Endothelial cell of umbilical vein (primary cell): Measurements from ENCODE around the gene STX12.

Source experiments
- CTCF ChIP-seq, 2 donors: IDR thresholded peaks; 1 replicate in 1 of 2; 2 replicates in 1 of 2; pipeline ENCODE4 v1.5.1; 2011; ENCODE audit warnings: low read length in 2 of 2, mild to moderate bottlenecking in 2 of 2, moderate library complexity in 2 of 2, control low read depth in 1 of 2, inconsistent platforms in 1 of 2, low read depth in 1 of 2; ENCODE audit not compliant: insufficient read depth in 1 of 2; ENCODE audit errors: extremely low read depth in 1 of 2
- EZH2 ChIP-seq: IDR thresholded peaks from 2 replicates; pipeline ENCODE4 v1.6.1; 2012; ENCODE audit warnings: borderline replicate concordance, low read depth, mild to moderate bottlenecking, moderate library complexity, low read length, inconsistent platforms; ENCODE audit not compliant: severe bottlenecking
- GATA2 ChIP-seq: IDR thresholded peaks from 2 replicates; pipeline ENCODE4 v1.7.0; 2011; ENCODE audit warnings: low read depth, mild to moderate bottlenecking, moderate library complexity, mixed read lengths, low read length; ENCODE audit not compliant: insufficient read length, insufficient read depth
- JUN ChIP-seq: IDR thresholded peaks from 2 replicates; pipeline ENCODE4 v1.6.1; 2011; ENCODE audit warnings: borderline replicate concordance, low read depth; ENCODE audit not compliant: insufficient read length, insufficient read depth
- MYC ChIP-seq: IDR thresholded peaks from one replicate; pipeline ENCODE4 v1.6.1; 2011; ENCODE audit warnings: mild to moderate bottlenecking, low read depth, low read length
- POLR2A ChIP-seq: IDR thresholded peaks from 2 replicates; pipeline ENCODE4 v1.6.1; 2012; ENCODE audit warnings: low read depth, mild to moderate bottlenecking, control low read depth, low read length
- POLR2AphosphoS5 ChIP-seq: IDR thresholded peaks from 2 replicates; pipeline ENCODE4 v1.6.1; 2012; ENCODE audit warnings: low read depth, mild to moderate bottlenecking, control low read depth, low read length, moderate library complexity; ENCODE audit not compliant: insufficient read depth
- TF ChIP-seq, protein P1 (sequence below): IDR thresholded peaks from 2 replicates; pipeline ENCODE4 v1.6.1; 2011; ENCODE audit not compliant: insufficient read depth, insufficient read length

DNA sequence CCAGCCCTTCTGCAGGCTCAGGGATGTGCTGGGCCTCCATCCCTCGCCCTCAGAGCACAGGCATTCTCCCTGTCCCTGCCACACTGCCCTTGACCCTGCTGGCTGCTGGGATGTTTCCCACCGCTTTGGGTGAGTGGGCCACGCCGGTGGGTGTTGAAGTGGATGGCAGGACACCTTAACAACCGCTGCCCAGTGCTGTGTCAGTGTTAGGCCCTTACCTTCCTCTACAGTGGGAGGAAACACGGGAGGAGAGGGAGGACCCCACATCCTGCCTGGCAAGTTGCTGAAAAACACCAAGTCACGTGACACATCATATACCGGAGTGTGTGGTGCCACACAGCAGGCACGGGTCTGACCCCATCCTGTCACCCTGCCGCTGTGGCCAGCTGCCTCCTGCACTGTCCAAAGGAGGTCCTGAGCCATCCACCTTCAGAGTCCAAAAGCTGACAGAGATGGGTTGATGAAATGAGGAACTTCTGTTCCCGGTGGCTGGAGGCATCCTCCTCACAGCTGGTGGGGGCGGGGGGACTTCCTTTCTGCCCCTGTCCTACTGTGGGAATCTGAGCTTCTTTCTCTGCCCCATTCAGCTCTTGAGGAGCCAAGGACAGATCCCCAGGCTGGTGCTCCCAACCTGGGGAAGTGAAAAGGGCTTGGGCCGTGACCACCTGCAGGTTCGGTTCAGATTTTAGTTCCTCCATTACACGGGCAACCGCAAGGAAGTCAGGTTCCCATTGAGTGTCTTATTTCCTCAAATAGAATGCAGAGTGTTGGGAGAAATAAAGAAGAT is 96.1 kb downstream of the STX12 start:
- TF ChIP-seq, protein P1, sequence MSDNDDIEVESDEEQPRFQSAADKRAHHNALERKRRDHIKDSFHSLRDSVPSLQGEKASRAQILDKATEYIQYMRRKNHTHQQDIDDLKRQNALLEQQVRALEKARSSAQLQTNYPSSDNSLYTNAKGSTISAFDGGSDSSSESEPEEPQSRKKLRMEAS: no peak
- TF ChIP-seq CTCF (IDR thresholded peaks at IDR 0.05; ENCODE audit: extremely low read depth in 1 of 2, insufficient read depth in 1 of 2, low read depth in 1 of 2, low read length in 2 of 2) (no peak), MYC (no peak), POLR2AphosphoS5 (no peak), EZH2 (no peak), POLR2A (no peak), JUN (no peak), GATA2 (no peak)
